AG04449 (cell line): ENCODE measurements around the gene ISOC1.

Source experiments
- CTCF ChIA-PET: fragments of 350-600 bp; formaldehyde crosslinking; extraction: SDS; loops from one replicate; lab custom pipeline; 2021; ENCODE audit warnings: antibody characterized with exemption; lab: Yijun Ruan, JAX
- POLR2A ChIA-PET: fragments of 400-600, 350-600 bp; formaldehyde crosslinking; extraction: SDS; loops from one replicate; lab custom pipeline; 2020; ENCODE audit warnings: antibody characterized with exemption, inconsistent platforms; lab: Yijun Ruan, JAX
- DNase-seq: peaks from one replicate; pipeline ENCODE4 v3.0.0-alpha.2; 2010; ENCODE audit warnings: low read depth, low spot score
- H3K4me3 ChIP-seq: 2 replicates; pipeline ENCODE4 v1.5.1; 2011; ENCODE audit warnings: low read depth, mild to moderate bottlenecking, control low read depth, low read length
- TF ChIP-seq, protein P1 (sequence below): IDR thresholded peaks from one replicate; pipeline ENCODE4 v1.5.1; 2011; ENCODE audit warnings: mild to moderate bottlenecking, moderate library complexity, low read length, control low read depth, inconsistent platforms; ENCODE audit not compliant: insufficient read depth; ENCODE audit errors: missing control alignments

Gene ISOC1

DNA sequence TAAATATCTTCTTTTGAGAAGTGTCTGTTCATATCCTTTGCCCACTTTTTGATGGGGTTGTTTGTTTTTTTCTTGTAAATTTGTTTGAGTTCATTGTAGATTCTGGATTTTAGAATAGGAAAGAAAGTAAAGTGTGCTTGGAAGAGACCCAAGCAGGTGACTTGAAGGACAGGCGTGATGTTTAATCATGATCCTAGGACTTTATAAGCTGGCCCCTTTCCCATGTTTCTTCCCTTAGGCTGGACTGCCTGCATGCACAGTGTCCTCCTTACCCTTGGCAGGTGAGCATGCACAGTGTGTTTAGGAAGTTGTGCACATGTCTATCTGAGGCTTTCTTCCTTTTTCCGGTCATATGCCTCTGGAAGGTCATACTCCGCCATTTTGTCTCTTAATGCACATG lies 61.3 kb downstream of the ISOC1 start:
- no peak overlapping the region for H3K4me3 ChIP-seq
- ChIA-PET POLR2A (no interaction called here), CTCF (no interaction called here)
- DNase-seq, result no peak
- TF ChIP-seq, protein P1, sequence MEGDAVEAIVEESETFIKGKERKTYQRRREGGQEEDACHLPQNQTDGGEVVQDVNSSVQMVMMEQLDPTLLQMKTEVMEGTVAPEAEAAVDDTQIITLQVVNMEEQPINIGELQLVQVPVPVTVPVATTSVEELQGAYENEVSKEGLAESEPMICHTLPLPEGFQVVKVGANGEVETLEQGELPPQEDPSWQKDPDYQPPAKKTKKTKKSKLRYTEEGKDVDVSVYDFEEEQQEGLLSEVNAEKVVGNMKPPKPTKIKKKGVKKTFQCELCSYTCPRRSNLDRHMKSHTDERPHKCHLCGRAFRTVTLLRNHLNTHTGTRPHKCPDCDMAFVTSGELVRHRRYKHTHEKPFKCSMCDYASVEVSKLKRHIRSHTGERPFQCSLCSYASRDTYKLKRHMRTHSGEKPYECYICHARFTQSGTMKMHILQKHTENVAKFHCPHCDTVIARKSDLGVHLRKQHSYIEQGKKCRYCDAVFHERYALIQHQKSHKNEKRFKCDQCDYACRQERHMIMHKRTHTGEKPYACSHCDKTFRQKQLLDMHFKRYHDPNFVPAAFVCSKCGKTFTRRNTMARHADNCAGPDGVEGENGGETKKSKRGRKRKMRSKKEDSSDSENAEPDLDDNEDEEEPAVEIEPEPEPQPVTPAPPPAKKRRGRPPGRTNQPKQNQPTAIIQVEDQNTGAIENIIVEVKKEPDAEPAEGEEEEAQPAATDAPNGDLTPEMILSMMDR, result no peak

DNA sequence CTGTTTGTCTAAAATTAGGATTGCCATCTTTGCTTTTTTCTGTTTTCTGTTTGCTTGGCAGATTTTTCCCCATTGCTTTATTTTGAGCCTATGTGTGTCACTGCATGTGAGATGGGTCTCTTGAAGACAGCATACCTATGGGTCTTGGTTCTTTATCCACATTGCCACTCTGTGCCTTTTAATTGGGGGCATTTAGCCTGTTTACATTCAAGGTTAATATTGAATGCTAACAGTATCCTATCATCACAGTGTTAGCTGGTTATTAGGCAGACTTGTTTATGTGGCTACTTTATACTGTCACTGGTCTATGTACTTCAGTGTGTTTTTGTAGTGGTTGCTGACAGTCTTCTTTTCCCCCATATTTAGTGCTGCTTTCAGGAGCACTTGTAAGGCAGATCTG lies 67.3 kb downstream of the ISOC1 start:
- TF ChIP-seq, protein P1, result no peak
- H3K4me3 ChIP-seq, result no peak overlapping the region
- DNase-seq, result no peak
- ChIA-PET CTCF (no interaction called here), POLR2A (no interaction called here)
